SU-DHL-6 (cell line): ENCODE results near the gene KIF18A.
A peak's percentile ranks its signal among the peaks of the same experiment; 100 is the strongest.

Experiments used
- H2AFZ ChIP-seq: fragments of 200-600 bp; sonication (generic); 2 replicates; pipeline ENCODE4 v1.6.1; 2014; ENCODE audit warnings: low read depth, mild to moderate bottlenecking, moderate library complexity, mixed read lengths, antibody characterized with exemption, low read length; ENCODE audit not compliant: severe bottlenecking
- H3F3A ChIP-seq: fragments of 200-600 bp; shearing (Covaris generic); 2 replicates; pipeline ENCODE4 v1.6.0; 2016; ENCODE audit warnings: antibody characterized with exemption, mild to moderate bottlenecking; ENCODE audit not compliant: insufficient read depth
- H3K27ac ChIP-seq: fragments of 200-600 bp; sonication (generic); 2 replicates; pipeline ENCODE4 v1.5.1; 2016; ENCODE audit warnings: low read depth, mild to moderate bottlenecking, low read length, moderate library complexity, mixed read lengths
- H3K27me3 ChIP-seq: fragments of 200-600 bp; sonication (generic), shearing (Covaris generic); 2 replicates; pipeline ENCODE4 v1.6.0; 2014; ENCODE audit warnings: mild to moderate bottlenecking, low read length
- H3K36me3 ChIP-seq: fragments of 200-600 bp; sonication (generic); 2 replicates; pipeline ENCODE4 v1.6.1; 2014; ENCODE audit warnings: mild to moderate bottlenecking, low read length, mixed read lengths
- H3K4me2 ChIP-seq: fragments of 300-600, 200-600 bp; shearing (Covaris generic), sonication (generic); 2 replicates; pipeline ENCODE4 v1.6.0; 2014; ENCODE audit warnings: low read length, low read depth, mild to moderate bottlenecking; ENCODE audit not compliant: poor library complexity, severe bottlenecking
- H3K4me3 ChIP-seq: fragments of 200-600 bp; sonication (generic); 2 replicates; pipeline ENCODE4 v1.5.1; 2014; ENCODE audit warnings: antibody characterized with exemption, low read length, mild to moderate bottlenecking, mixed read lengths; ENCODE audit not compliant: insufficient read depth, poor library complexity, severe bottlenecking
- H3K79me2 ChIP-seq: fragments of 200-600 bp; sonication (generic); 2 replicates; pipeline ENCODE4 v1.6.1; 2014; ENCODE audit warnings: mild to moderate bottlenecking, low read length, moderate library complexity; ENCODE audit not compliant: insufficient read depth
- H3K9ac ChIP-seq: fragments of 200-600 bp; sonication (generic); 2 replicates; pipeline ENCODE4 v1.7.0; 2014; ENCODE audit warnings: mild to moderate bottlenecking, low read length
- H3K9me2 ChIP-seq: fragments of 200-600 bp; sonication (generic); replicated peaks from 2 replicates; pipeline ENCODE4 v1.6.1; 2014; ENCODE audit warnings: low read length; ENCODE audit not compliant: insufficient read depth
- H3K9me3 ChIP-seq: fragments of 200-600 bp; sonication (generic); 2 replicates; pipeline ENCODE4 v1.6.1; 2014; ENCODE audit warnings: low read length, mixed read lengths; ENCODE audit not compliant: insufficient read depth
- H4K20me1 ChIP-seq: fragments of 200-600 bp; sonication (generic); 2 replicates; pipeline ENCODE4 v1.6.1; 2014; ENCODE audit warnings: low read depth, mild to moderate bottlenecking, antibody characterized with exemption, low read length, moderate library complexity, mixed read lengths
- CTCF ChIP-seq: fragments of 200-600 bp; sonication (generic); IDR thresholded peaks from one replicate; pipeline ENCODE4 v1.5.1; 2017; ENCODE audit warnings: antibody characterized with exemption, mild to moderate bottlenecking, low read length, moderate library complexity; ENCODE audit not compliant: insufficient read depth, poor library complexity, severe bottlenecking
- EZH2phosphoT487 ChIP-seq: fragments of 200-600 bp; sonication (generic), shearing (Covaris generic); conservative IDR thresholded peaks from 2 replicates; pipeline ENCODE4 v1.6.1; 2018; ENCODE audit warnings: mild to moderate bottlenecking, antibody characterized with exemption, low read length, moderate library complexity, mixed read lengths

The KIF18A gene

DNA sequence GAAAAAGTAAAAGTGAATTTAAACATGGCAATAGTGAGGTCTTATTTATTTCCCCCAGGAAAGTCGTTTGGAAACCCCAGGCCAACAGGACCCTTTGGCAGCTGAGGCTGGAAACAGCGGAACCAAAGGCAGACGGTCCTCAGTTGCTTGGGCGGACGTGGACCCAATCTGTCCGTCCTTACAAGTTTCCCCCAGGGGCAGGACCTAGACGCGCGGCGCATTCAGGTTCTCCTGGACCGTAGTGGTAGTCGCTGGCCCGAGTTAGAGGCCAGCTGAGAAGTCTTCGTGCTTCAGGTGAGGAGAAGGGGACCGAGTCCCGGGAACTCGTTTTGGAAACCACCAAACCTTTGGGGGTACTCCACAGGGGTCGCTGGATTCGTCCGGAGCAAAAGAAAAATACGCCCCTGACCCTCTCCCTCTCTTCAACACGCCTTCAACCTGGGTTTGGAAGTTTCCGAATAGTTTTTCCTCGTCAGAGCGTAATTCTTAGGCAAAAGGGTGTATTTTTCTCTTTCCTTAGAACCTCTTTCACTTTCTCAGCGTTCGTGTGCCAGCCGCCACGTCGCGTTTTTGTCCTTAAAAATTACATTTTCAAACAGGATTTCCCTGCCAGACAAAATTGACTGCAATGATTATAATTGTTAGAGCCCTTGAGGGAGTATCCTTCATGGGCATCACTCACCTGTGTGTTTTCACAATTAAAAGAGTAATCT is 2.3 kb upstream of the KIF18A start:
- peaks cover 3% of the 10 kb centered on the region; the same call in 1 of the 2 replicates for H3K36me3 ChIP-seq
- peaks cover 7% of the 10 kb centered on the region; the same call in 1 of the 2 replicates for H4K20me1 ChIP-seq
- TF ChIP-seq CTCF (no peak), EZH2phosphoT487 (no peak)
- H3F3A ChIP-seq = peaks cover 9% of the 10 kb centered on the region
- peaks cover 76% of the 10 kb centered on the region for H3K79me2 ChIP-seq
- H3K9me3 ChIP-seq = no peaks in the 10 kb centered on the region
- H3K9ac ChIP-seq = peak overlapping the region; percentile 73
- peak overlapping the region; percentile 83 for H2AFZ ChIP-seq
- peak overlapping the region; percentile 84 for H3K4me2 ChIP-seq
- no peaks in the 10 kb centered on the region for H3K27me3 ChIP-seq
- peak overlapping the region; percentile 95 for H3K4me3 ChIP-seq
- no peaks in the 10 kb centered on the region for H3K9me2 ChIP-seq
- peak overlapping the region; percentile 75; the same call in 1 of the 2 replicates for H3K27ac ChIP-seq

GRCh38 chr11:28108958-28109357 is 1.0 kb upstream of the KIF18A start:
- Histone ChIP-seq H4K20me1 (peaks cover 7% of the 10 kb centered on the region; the same call in 1 of the 2 replicates), H3F3A (peaks cover 9% of the 10 kb centered on the region), H2AFZ (peak overlapping the region; percentile 83), H3K9me3 (no peaks in the 10 kb centered on the region), H3K27ac (peak overlapping the region; percentile 75), H3K9ac (peak overlapping the region; percentile 73), H3K9me2 (no peaks in the 10 kb centered on the region), H3K4me3 (peak overlapping the region; percentile 95), H3K36me3 (peaks cover 3% of the 10 kb centered on the region; the same call in 1 of the 2 replicates), H3K4me2 (peak overlapping the region; percentile 84), H3K79me2 (peaks cover 89% of the 10 kb centered on the region), H3K27me3 (no peaks in the 10 kb centered on the region)
- TF ChIP-seq EZH2phosphoT487 (no peak), CTCF (no peak)

DNA sequence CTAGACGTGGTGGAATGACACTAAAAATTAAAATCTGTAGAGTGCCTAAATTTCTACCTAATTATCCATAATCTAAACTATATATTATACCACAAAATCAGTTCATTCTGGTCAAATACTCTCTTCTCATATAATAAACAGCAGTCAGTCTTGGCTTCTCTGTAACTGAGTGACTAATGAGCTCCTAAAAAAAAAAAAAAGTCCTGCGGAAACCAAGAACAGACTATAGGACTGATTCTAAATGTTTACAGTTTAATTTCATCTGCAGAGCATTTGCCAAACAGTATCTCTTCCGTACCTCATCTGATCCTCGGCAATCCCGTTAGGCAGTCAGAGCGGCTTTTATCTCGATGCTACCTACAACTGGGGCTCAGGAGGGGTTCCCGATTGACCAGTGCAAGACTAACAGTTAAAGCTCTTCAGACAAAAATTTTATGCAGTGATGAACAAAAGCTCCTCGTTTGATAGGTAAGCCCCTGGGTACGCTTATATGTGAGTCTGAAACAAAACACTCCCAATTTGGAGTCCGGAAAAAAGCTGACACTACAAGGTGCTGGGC is 686 bp downstream of the KIF18A start:
- Histone ChIP-seq H3K4me2 (peak overlapping the region; percentile 96), H3K36me3 (peaks cover 7% of the 10 kb centered on the region; the same call in 1 of the 2 replicates), H3K27me3 (no peaks in the 10 kb centered on the region), H3K9me3 (no peaks in the 10 kb centered on the region), H3F3A (peaks cover 9% of the 10 kb centered on the region), H2AFZ (peak overlapping the region; percentile 13), H3K9ac (peak overlapping the region; percentile 73), H3K79me2 (peaks cover 93% of the 10 kb centered on the region), H3K9me2 (no peaks in the 10 kb centered on the region), H4K20me1 (peaks cover 7% of the 10 kb centered on the region; the same call in 1 of the 2 replicates), H3K27ac (peak overlapping the region; percentile 83), H3K4me3 (peak overlapping the region; percentile 84)
- no peak for TF ChIP-seq CTCF
- no peak for TF ChIP-seq EZH2phosphoT487
